PFSK-1 (cell line): ENCODE measurements around the gene ROBO4.

Experiments
- POLR2AphosphoS5 ChIP-seq: IDR thresholded peaks from 2 replicates; pipeline ENCODE4 v1.6.1; 2012; ENCODE audit warnings: low read depth, mild to moderate bottlenecking, control low read depth, low read length, moderate library complexity
- SIN3A ChIP-seq: IDR thresholded peaks from 2 replicates; pipeline ENCODE4 v1.6.1; 2012; ENCODE audit warnings: mild to moderate bottlenecking, low read length, moderate library complexity, borderline replicate concordance; ENCODE audit not compliant: insufficient read depth
- TAF1 ChIP-seq: IDR thresholded peaks from 2 replicates; pipeline ENCODE4 v1.6.1; 2012; ENCODE audit warnings: low read length, control low read depth, borderline replicate concordance; ENCODE audit not compliant: insufficient read depth
- TF ChIP-seq, protein P1 (sequence below), 2 experiments: IDR thresholded peaks; 2 replicates each; pipeline versions ENCODE4 v1.6.1 to v1.8.0; 2011 to 2012; ENCODE audit warnings: low read depth in 2 of 2, low read length in 2 of 2, control low read depth in 1 of 2, inconsistent platforms in 1 of 2, mild to moderate bottlenecking in 1 of 2, moderate library complexity in 1 of 2; ENCODE audit not compliant: insufficient read depth in 1 of 2

DNA sequence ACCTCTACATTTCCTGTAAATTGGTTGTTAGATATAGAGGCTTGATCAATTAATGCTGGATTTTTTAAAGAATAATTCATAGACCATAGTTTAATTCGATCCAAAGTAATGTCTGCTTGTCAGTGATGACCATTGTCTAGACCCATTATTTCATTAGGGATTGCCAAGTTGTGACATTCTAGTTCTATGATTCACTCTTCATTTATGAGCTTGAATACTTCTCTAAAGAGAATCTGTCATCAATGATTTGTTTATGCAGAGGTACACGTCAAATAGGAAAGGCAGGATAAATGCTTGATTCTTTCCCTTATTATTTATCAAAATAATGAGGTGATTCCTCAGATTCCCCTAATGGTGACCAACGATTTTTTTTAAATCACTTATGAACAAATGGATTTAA is 56.5 kb downstream of the ROBO4 start:
- no peak for TF ChIP-seq POLR2AphosphoS5
- TF ChIP-seq, protein P1, sequence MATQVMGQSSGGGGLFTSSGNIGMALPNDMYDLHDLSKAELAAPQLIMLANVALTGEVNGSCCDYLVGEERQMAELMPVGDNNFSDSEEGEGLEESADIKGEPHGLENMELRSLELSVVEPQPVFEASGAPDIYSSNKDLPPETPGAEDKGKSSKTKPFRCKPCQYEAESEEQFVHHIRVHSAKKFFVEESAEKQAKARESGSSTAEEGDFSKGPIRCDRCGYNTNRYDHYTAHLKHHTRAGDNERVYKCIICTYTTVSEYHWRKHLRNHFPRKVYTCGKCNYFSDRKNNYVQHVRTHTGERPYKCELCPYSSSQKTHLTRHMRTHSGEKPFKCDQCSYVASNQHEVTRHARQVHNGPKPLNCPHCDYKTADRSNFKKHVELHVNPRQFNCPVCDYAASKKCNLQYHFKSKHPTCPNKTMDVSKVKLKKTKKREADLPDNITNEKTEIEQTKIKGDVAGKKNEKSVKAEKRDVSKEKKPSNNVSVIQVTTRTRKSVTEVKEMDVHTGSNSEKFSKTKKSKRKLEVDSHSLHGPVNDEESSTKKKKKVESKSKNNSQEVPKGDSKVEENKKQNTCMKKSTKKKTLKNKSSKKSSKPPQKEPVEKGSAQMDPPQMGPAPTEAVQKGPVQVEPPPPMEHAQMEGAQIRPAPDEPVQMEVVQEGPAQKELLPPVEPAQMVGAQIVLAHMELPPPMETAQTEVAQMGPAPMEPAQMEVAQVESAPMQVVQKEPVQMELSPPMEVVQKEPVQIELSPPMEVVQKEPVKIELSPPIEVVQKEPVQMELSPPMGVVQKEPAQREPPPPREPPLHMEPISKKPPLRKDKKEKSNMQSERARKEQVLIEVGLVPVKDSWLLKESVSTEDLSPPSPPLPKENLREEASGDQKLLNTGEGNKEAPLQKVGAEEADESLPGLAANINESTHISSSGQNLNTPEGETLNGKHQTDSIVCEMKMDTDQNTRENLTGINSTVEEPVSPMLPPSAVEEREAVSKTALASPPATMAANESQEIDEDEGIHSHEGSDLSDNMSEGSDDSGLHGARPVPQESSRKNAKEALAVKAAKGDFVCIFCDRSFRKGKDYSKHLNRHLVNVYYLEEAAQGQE (IDR thresholded peaks at IDR 0.05; ENCODE audit: insufficient read depth in 1 of 2, low read depth in 2 of 2, low read length in 2 of 2), result no peak
- TF ChIP-seq TAF1, result no peak
- TF ChIP-seq SIN3A, result no peak
